ENCODE results near the gene ZNF625. TPM values are rescaled to one million over a fixed set of nuclear protein-coding genes. Genes with fewer than 3 reads are reported as not detected.

ZNF625 gene
- not detected in 5 replicates for total RNA-seq (2022; extraction: Qiagen RNA extraction)

DNA sequence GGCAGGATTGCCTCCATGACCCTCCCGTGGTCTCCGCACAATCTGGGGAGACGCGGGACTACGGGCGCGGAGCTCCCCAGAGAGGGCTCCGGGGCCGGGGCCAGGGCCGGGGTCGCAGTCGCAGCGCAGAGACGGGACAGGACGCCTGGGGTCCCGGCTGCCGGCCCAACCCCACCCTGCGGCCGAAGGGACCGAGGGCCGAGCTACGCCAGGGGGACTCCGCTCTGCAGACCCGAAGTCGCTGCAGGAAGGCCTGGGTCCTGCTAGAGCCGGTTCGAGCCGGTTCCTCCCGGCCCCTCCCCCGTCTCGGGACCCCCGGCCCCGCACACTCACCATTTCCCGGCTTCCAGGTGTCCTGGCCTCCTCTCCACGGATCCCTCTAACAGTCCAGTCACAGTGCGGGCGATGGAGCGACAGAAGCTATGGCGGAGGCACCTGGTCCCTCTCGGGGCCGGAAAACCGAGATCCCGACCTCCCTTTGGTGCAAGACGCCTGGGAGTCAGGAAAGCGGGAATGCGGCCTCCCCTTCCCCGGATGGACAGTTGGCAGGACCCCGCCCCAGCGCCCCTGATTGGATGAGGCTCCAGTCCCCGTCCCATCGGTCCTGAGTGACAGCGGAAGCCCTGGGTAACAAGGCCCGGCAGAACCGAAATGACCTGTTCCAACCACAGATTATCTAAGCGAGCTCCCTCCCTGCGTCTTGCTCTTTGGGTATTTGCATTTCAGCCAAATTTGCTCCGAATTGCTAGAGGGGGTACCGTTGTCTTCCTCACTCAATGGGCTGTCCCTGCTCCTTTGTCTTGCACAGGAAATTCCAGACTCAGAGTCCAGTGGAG, at the start of gene ZNF625:
ZNF625 (minus strand) TSS at position 512 of the 836 bp plus-strand sequence; CDS start at position 336, 176 bp downstream.

DNA sequence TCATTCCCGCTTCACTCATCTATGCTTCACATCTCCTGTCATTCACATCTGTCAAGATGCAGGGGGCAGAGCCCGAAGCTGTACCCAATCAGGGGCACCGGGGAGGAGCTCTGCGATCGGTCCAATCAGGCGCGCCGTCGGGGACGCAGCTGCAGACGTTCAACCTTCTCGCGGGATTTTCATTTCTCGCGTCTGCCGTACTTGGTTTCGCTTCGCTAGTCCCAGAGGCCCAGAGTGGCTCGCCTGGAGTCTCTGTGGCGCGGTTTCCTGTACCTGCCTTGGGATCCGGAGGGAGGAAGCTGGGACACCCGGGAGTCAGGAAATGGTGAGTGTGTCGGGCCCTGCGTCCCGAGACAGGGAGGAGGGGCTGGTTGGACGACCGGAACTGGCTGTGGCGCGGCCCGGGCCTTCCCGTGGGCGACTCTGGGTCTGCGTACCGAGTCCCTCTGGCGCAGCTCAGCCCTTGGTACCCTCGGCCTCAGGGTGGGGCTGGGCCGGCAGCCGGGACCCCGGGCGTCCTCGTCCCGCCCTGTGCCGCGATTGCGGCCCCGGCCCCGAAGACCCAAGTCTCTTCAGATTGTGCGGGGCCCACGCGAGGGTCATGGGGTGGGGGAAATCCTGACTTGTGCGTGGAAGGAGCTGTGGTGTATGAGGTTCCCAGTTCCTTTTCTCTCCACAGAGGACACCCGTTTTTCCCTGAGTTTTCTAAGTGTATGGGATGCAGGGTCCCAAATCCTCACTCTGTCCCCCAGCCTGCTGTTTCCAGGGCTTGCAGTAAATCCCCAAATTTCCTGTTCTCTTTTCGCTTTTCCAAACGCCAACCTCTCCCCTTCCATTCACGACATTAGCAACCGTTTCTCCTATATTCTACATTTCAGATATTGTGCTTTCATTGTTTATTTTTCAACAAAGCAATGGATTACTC, 6.6 kb upstream of the ZNF625 start, which contains the start of gene ZNF136:
ZNF136 (plus strand) TSS at position 215 of the 925 bp plus-strand sequence; CDS start at position 323, 108 bp downstream.

DNA sequence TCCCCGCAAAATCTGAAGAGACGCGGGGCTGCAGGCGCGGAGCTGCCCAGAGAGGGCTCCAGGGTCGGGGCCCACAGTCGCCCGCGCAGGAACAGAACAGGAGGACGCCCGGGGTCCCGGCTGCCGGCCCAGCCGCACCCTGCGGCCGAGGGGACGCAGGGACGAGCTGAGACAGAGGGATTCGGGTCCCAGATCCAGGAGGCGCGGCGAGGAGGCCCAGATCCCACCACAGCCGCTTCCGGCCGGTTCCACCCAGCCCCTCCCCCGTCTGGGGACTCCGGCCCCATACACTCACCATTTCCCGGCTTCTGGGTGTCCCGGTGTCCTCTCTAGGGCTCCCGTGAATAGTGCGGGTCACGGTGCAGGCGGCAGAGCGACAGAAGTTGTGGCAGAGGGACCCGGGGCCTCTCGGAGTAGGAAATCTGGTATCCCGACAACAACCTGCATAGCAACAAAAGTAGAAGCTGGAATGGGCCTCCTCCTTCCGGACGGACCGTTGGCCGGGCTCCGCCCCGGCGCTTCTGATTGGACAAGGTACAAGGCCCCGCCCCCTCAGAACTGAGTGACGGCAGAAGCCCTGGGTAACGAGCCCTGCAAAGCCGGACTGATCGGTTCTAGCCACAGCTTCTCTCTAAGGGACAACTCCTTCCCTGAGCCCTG, 16.5 kb downstream of the ZNF625 start, which contains the start of gene ZNF20:
ZNF20 (minus strand) TSS at position 466 of the 660 bp plus-strand sequence; CDS start at position 298, 168 bp downstream.

Other genes with a start within 250 kb of the ZNF625 start
- gene ZNF700, start 231.6 kb downstream of the ZNF625 start, total RNA-seq (2022; extraction: Qiagen RNA extraction), result 0.21 to 0.31 TPM (median 0.24 TPM) in 5 replicates
- gene ZNF763, start 191.7 kb downstream of the ZNF625 start, total RNA-seq (2022; extraction: Qiagen RNA extraction), result not detected in 5 replicates
- gene ZNF433, start 121.1 kb downstream of the ZNF625 start, total RNA-seq (2022; extraction: Qiagen RNA extraction), result not detected in 5 replicates
- gene ZNF878, start 103.8 kb downstream of the ZNF625 start, total RNA-seq (2022; extraction: Qiagen RNA extraction), result not detected in 5 replicates
- gene ZNF844, start 92.0 kb downstream of the ZNF625 start, total RNA-seq (2022; extraction: Qiagen RNA extraction), result not detected in 5 replicates
- gene ZNF20, start 16.4 kb downstream of the ZNF625 start, total RNA-seq (2022; extraction: Qiagen RNA extraction), result 0.13 to 0.29 TPM (median 0.22 TPM) in 4 of 5 replicates, not detected in the other
- gene ZNF136, start 6.4 kb upstream of the ZNF625 start, total RNA-seq (2022; extraction: Qiagen RNA extraction), result 1.1 to 3.4 TPM (median 1.4 TPM) in 5 replicates
- gene ZNF44, start 138.1 kb upstream of the ZNF625 start, total RNA-seq (2022; extraction: Qiagen RNA extraction), result 0.65 to 0.90 TPM (median 0.70 TPM) in 5 replicates
- not detected in 5 replicates for gene ZNF563, start 176.9 kb upstream of the ZNF625 start, total RNA-seq (2022; extraction: Qiagen RNA extraction)
- not detected in 5 replicates for gene ZNF442, start 208.9 kb upstream of the ZNF625 start, total RNA-seq (2022; extraction: Qiagen RNA extraction)
- 1.3 to 1.9 TPM (median 1.5 TPM) in 5 replicates for gene ZNF799, start 244.5 kb upstream of the ZNF625 start, total RNA-seq (2022; extraction: Qiagen RNA extraction)